ENCODE measurements around the gene ACTR3. TPM values are rescaled to one million over a fixed set of nuclear protein-coding genes. Genes with fewer than 3 reads are reported as not detected.

ACTR3 gene
- total and polyA plus RNA-seq, 4 donors, result 34.4 to 99.6 (median 51.8) TPM

GRCh38 chr2:113854208-113854607, 35.7 kb upstream of the ACTR3 start:
- DNase-seq (ENCODE audit: low spot score), result no peak
- Histone ChIP-seq H3K36me3 (ENCODE audit: control insufficient read depth in 4 of 4, insufficient read depth in 3 of 4, low read depth in 1 of 4, low read length in 3 of 4) (no peaks in the 10 kb centered on the region), H3K4me3 (ENCODE audit: low read depth in 1 of 3, low read length in 3 of 3) (no peak overlapping the region), H3K9me3 (ENCODE audit: control insufficient read depth in 4 of 4, low read length in 3 of 4) (no peaks in the 10 kb centered on the region), H3K27ac (ENCODE audit: low read depth in 1 of 2, low read length in 2 of 2) (no peak overlapping the region), H3K27me3 (ENCODE audit: control insufficient read depth in 4 of 4, insufficient read depth in 4 of 4, low read length in 3 of 4) (no peaks in the 10 kb centered on the region), H3K4me1 (ENCODE audit: control insufficient read depth in 4 of 4, insufficient read depth in 4 of 4, low read length in 3 of 4) (no peaks in the 10 kb centered on the region), H3K9ac (ENCODE audit: low read depth in 1 of 2, low read length in 2 of 2) (no peak overlapping the region)
- TF ChIP-seq MAX (IDR thresholded peaks at IDR 0.05) (no peak), HNF4A (conservative IDR thresholded peaks at IDR 0.05) (no peak), CTCF (IDR thresholded peaks at IDR 0.05; ENCODE audit: low read depth, low read length, missing input control) (no peak), EGR1 (IDR thresholded peaks at IDR 0.05; ENCODE audit: low read depth in 2 of 2) (no peak), FOXA1 (IDR thresholded peaks at IDR 0.05) (no peak), ATF3 (IDR thresholded peaks at IDR 0.05) (no peak), FOXA2 (IDR thresholded peaks at IDR 0.05) (no peak), TAF1 (conservative IDR thresholded peaks at IDR 0.05) (no peak), RAD21 (IDR thresholded peaks at IDR 0.05) (no peak), RXRA (IDR thresholded peaks at IDR 0.05) (no peak), REST (IDR thresholded peaks at IDR 0.05) (no peak), YY1 (IDR thresholded peaks at IDR 0.05) (no peak), SP1 (IDR thresholded peaks at IDR 0.05) (no peak), JUND (IDR thresholded peaks at IDR 0.05) (no peak)
- 98% methylated on average over 1 of the region's 1 CpG for WGBS

GRCh38 chr2:113854970-113855740, 34.7 kb upstream of the ACTR3 start:
- no peak overlapping the region for H3K4me3 ChIP-seq (ENCODE audit: low read depth in 1 of 3, low read length in 3 of 3)
- DNase-seq (ENCODE audit: low spot score), result no peak
- no peak overlapping the region for H3K27ac ChIP-seq (ENCODE audit: low read depth in 1 of 2, low read length in 2 of 2)
- H3K9me3 ChIP-seq (ENCODE audit: control insufficient read depth in 4 of 4, low read length in 3 of 4), result no peaks in the 10 kb centered on the region
- 87% methylated on average over 8 of the region's 8 CpGs for WGBS
- no peaks in the 10 kb centered on the region for H3K27me3 ChIP-seq (ENCODE audit: control insufficient read depth in 4 of 4, insufficient read depth in 4 of 4, low read length in 3 of 4)
- no peaks in the 10 kb centered on the region for H3K36me3 ChIP-seq (ENCODE audit: control insufficient read depth in 4 of 4, insufficient read depth in 3 of 4, low read depth in 1 of 4, low read length in 3 of 4)
- no peaks in the 10 kb centered on the region for H3K4me1 ChIP-seq (ENCODE audit: control insufficient read depth in 4 of 4, insufficient read depth in 4 of 4, low read length in 3 of 4)
- no peak overlapping the region for H3K9ac ChIP-seq (ENCODE audit: low read depth in 1 of 2, low read length in 2 of 2)
- no peak for TF ChIP-seq EGR1 (IDR thresholded peaks at IDR 0.05; ENCODE audit: low read depth in 2 of 2)
- TF ChIP-seq JUND (IDR thresholded peaks at IDR 0.05), result no peak
- TF ChIP-seq YY1 (IDR thresholded peaks at IDR 0.05), result no peak
- no peak for TF ChIP-seq GABPA (IDR thresholded peaks at IDR 0.05 in 1 of 2, conservative IDR thresholded peaks at IDR 0.05 in 1 of 2)
- no peak for TF ChIP-seq MAX (IDR thresholded peaks at IDR 0.05)
- TF ChIP-seq ATF3 (IDR thresholded peaks at IDR 0.05), result no peak
- no peak for TF ChIP-seq RAD21 (IDR thresholded peaks at IDR 0.05)
- TF ChIP-seq TAF1 (conservative IDR thresholded peaks at IDR 0.05), result no peak
- TF ChIP-seq REST (IDR thresholded peaks at IDR 0.05), result no peak
- TF ChIP-seq FOXA1 (IDR thresholded peaks at IDR 0.05), result no peak
- no peak for TF ChIP-seq ZBTB33 (IDR thresholded peaks at IDR 0.05)
- TF ChIP-seq HNF4A (conservative IDR thresholded peaks at IDR 0.05), result no peak
- no peak for TF ChIP-seq RXRA (IDR thresholded peaks at IDR 0.05)
- TF ChIP-seq FOXA2 (IDR thresholded peaks at IDR 0.05), result no peak
- TF ChIP-seq SP1 (IDR thresholded peaks at IDR 0.05), result no peak

All from liver (tissue), 9 donors.